ENCODE measurements around the gene TSHZ1.

Gene TSHZ1

GRCh38 chr18:75264195-75264594, 53.6 kb downstream of the TSHZ1 start:
- no peaks in the 10 kb centered on the region for H3K27me3 ChIP-seq (ENCODE audit: control insufficient read depth, insufficient read depth, low read length)
- no peak overlapping the region for H3K4me3 ChIP-seq (ENCODE audit: low read length)
- no peaks in the 10 kb centered on the region for H3K36me3 ChIP-seq (ENCODE audit: control insufficient read depth, insufficient read depth, low read length)
- no peak overlapping the region for H3K9ac ChIP-seq (ENCODE audit: low read length)
- no peaks in the 10 kb centered on the region for H3K9me3 ChIP-seq (ENCODE audit: control insufficient read depth, low read length)
- no peaks in the 10 kb centered on the region for H3K4me1 ChIP-seq (ENCODE audit: control insufficient read depth, insufficient read depth, low read length)

- H3K36me3 ChIP-seq (ENCODE audit: control insufficient read depth, insufficient read depth, low read length): no peaks in the 10 kb centered on the region
- no peaks in the 10 kb centered on the region for H3K4me1 ChIP-seq (ENCODE audit: control insufficient read depth, insufficient read depth, low read length)
- H3K9ac ChIP-seq (ENCODE audit: low read length): no peak overlapping the region
- no peaks in the 10 kb centered on the region for H3K9me3 ChIP-seq (ENCODE audit: control insufficient read depth, low read length)
- no peaks in the 10 kb centered on the region for H3K27me3 ChIP-seq (ENCODE audit: control insufficient read depth, insufficient read depth, low read length)
- H3K4me3 ChIP-seq (ENCODE audit: low read length): no peak overlapping the region
Measured at GRCh38 chr18:75264926-75265597, 54.5 kb downstream of the TSHZ1 start.

- H3K9ac ChIP-seq (ENCODE audit: low read length): no peak overlapping the region
- H3K36me3 ChIP-seq (ENCODE audit: control insufficient read depth, insufficient read depth, low read length): no peaks in the 10 kb centered on the region
- H3K27me3 ChIP-seq (ENCODE audit: control insufficient read depth, insufficient read depth, low read length): no peaks in the 10 kb centered on the region
- H3K4me1 ChIP-seq (ENCODE audit: control insufficient read depth, insufficient read depth, low read length): no peaks in the 10 kb centered on the region
- no peaks in the 10 kb centered on the region for H3K9me3 ChIP-seq (ENCODE audit: control insufficient read depth, low read length)
- H3K4me3 ChIP-seq (ENCODE audit: low read length): no peak overlapping the region
Measured at GRCh38 chr18:75265872-75266271, 55.3 kb downstream of the TSHZ1 start.

GRCh38 chr18:75267643-75268363, 57.2 kb downstream of the TSHZ1 start:
- Histone ChIP-seq H3K9ac (ENCODE audit: low read length) (no peak overlapping the region), H3K4me1 (ENCODE audit: control insufficient read depth, insufficient read depth, low read length) (no peaks in the 10 kb centered on the region), H3K4me3 (ENCODE audit: low read length) (no peak overlapping the region), H3K36me3 (ENCODE audit: control insufficient read depth, insufficient read depth, low read length) (no peaks in the 10 kb centered on the region), H3K27me3 (ENCODE audit: control insufficient read depth, insufficient read depth, low read length) (no peaks in the 10 kb centered on the region), H3K9me3 (ENCODE audit: control insufficient read depth, low read length) (no peaks in the 10 kb centered on the region)

GRCh38 chr18:75268364-75268646, 57.7 kb downstream of the TSHZ1 start:
- H3K27me3 ChIP-seq (ENCODE audit: control insufficient read depth, insufficient read depth, low read length): no peaks in the 10 kb centered on the region
- H3K9me3 ChIP-seq (ENCODE audit: control insufficient read depth, low read length): no peaks in the 10 kb centered on the region
- no peaks in the 10 kb centered on the region for H3K36me3 ChIP-seq (ENCODE audit: control insufficient read depth, insufficient read depth, low read length)
- H3K4me1 ChIP-seq (ENCODE audit: control insufficient read depth, insufficient read depth, low read length): no peaks in the 10 kb centered on the region
- no peak overlapping the region for H3K9ac ChIP-seq (ENCODE audit: low read length)
- H3K4me3 ChIP-seq (ENCODE audit: low read length): no peak overlapping the region

GRCh38 chr18:75269124-75269680, 58.6 kb downstream of the TSHZ1 start:
- Histone ChIP-seq H3K9me3 (ENCODE audit: control insufficient read depth, low read length) (no peaks in the 10 kb centered on the region), H3K9ac (ENCODE audit: low read length) (no peak overlapping the region), H3K4me3 (ENCODE audit: low read length) (no peak overlapping the region), H3K4me1 (ENCODE audit: control insufficient read depth, insufficient read depth, low read length) (no peaks in the 10 kb centered on the region), H3K27me3 (ENCODE audit: control insufficient read depth, insufficient read depth, low read length) (no peaks in the 10 kb centered on the region), H3K36me3 (ENCODE audit: control insufficient read depth, insufficient read depth, low read length) (no peaks in the 10 kb centered on the region)

- Histone ChIP-seq H3K4me3 (ENCODE audit: low read length) (no peak overlapping the region), H3K4me1 (ENCODE audit: control insufficient read depth, insufficient read depth, low read length) (no peaks in the 10 kb centered on the region), H3K9me3 (ENCODE audit: control insufficient read depth, low read length) (no peaks in the 10 kb centered on the region), H3K9ac (ENCODE audit: low read length) (no peak overlapping the region), H3K36me3 (ENCODE audit: control insufficient read depth, insufficient read depth, low read length) (no peaks in the 10 kb centered on the region), H3K27me3 (ENCODE audit: control insufficient read depth, insufficient read depth, low read length) (no peaks in the 10 kb centered on the region)
Measured at GRCh38 chr18:75269696-75270095, 59.1 kb downstream of the TSHZ1 start.

GRCh38 chr18:75271952-75272351, 61.4 kb downstream of the TSHZ1 start:
- Histone ChIP-seq H3K9me3 (ENCODE audit: control insufficient read depth, low read length) (no peaks in the 10 kb centered on the region), H3K4me1 (ENCODE audit: control insufficient read depth, insufficient read depth, low read length) (no peaks in the 10 kb centered on the region), H3K27me3 (ENCODE audit: control insufficient read depth, insufficient read depth, low read length) (no peaks in the 10 kb centered on the region), H3K4me3 (ENCODE audit: low read length) (no peak overlapping the region), H3K9ac (ENCODE audit: low read length) (no peak overlapping the region), H3K36me3 (ENCODE audit: control insufficient read depth, insufficient read depth, low read length) (no peaks in the 10 kb centered on the region)

- no peaks in the 10 kb centered on the region for H3K27me3 ChIP-seq (ENCODE audit: control insufficient read depth, insufficient read depth, low read length)
- no peaks in the 10 kb centered on the region for H3K4me1 ChIP-seq (ENCODE audit: control insufficient read depth, insufficient read depth, low read length)
- H3K9me3 ChIP-seq (ENCODE audit: control insufficient read depth, low read length): no peaks in the 10 kb centered on the region
- H3K4me3 ChIP-seq (ENCODE audit: low read length): no peak overlapping the region
- no peak overlapping the region for H3K9ac ChIP-seq (ENCODE audit: low read length)
- H3K36me3 ChIP-seq (ENCODE audit: control insufficient read depth, insufficient read depth, low read length): no peaks in the 10 kb centered on the region
Measured at GRCh38 chr18:75273817-75274216, 63.2 kb downstream of the TSHZ1 start.

GRCh38 chr18:75275226-75275625, 64.6 kb downstream of the TSHZ1 start:
- no peaks in the 10 kb centered on the region for H3K27me3 ChIP-seq (ENCODE audit: control insufficient read depth, insufficient read depth, low read length)
- H3K36me3 ChIP-seq (ENCODE audit: control insufficient read depth, insufficient read depth, low read length): no peaks in the 10 kb centered on the region
- H3K9me3 ChIP-seq (ENCODE audit: control insufficient read depth, low read length): no peaks in the 10 kb centered on the region
- no peak overlapping the region for H3K9ac ChIP-seq (ENCODE audit: low read length)
- H3K4me1 ChIP-seq (ENCODE audit: control insufficient read depth, insufficient read depth, low read length): no peaks in the 10 kb centered on the region
- no peak overlapping the region for H3K4me3 ChIP-seq (ENCODE audit: low read length)

- Histone ChIP-seq H3K4me3 (ENCODE audit: low read length) (no peak overlapping the region), H3K4me1 (ENCODE audit: control insufficient read depth, insufficient read depth, low read length) (peaks cover 11% of the 10 kb centered on the region), H3K9ac (ENCODE audit: low read length) (no peak overlapping the region), H3K9me3 (ENCODE audit: control insufficient read depth, low read length) (no peaks in the 10 kb centered on the region), H3K36me3 (ENCODE audit: control insufficient read depth, insufficient read depth, low read length) (no peaks in the 10 kb centered on the region), H3K27me3 (ENCODE audit: control insufficient read depth, insufficient read depth, low read length) (no peaks in the 10 kb centered on the region)
Measured at GRCh38 chr18:75276818-75277609, 66.4 kb downstream of the TSHZ1 start.

- H3K36me3 ChIP-seq (ENCODE audit: control insufficient read depth, insufficient read depth, low read length): no peaks in the 10 kb centered on the region
- H3K4me1 ChIP-seq (ENCODE audit: control insufficient read depth, insufficient read depth, low read length): peaks cover 11% of the 10 kb centered on the region
- H3K27me3 ChIP-seq (ENCODE audit: control insufficient read depth, insufficient read depth, low read length): no peaks in the 10 kb centered on the region
- no peak overlapping the region for H3K9ac ChIP-seq (ENCODE audit: low read length)
- H3K9me3 ChIP-seq (ENCODE audit: control insufficient read depth, low read length): no peaks in the 10 kb centered on the region
- H3K4me3 ChIP-seq (ENCODE audit: low read length): no peak overlapping the region
Measured at GRCh38 chr18:75277610-75277928, 67.0 kb downstream of the TSHZ1 start.
